ENCODE measurements around the gene EBF3. TPM values are rescaled to one million over a fixed set of nuclear protein-coding genes. Genes with fewer than 3 reads are reported as not detected.

Gene EBF3
- total RNA-seq, 1 donor from 2014 or later, result 0.20 TPM

GRCh38 chr10:129901389-129902006 is 62.6 kb downstream of the EBF3 start:
- DNase-seq, result no peak
- no peak for TF ChIP-seq CTCF (IDR thresholded peaks at IDR 0.05)
- intact Hi-C loops (cut with DNase I), result no loop called here

GRCh38 chr10:129900825-129901224 is 63.2 kb downstream of the EBF3 start:
- no peak for TF ChIP-seq CTCF (IDR thresholded peaks at IDR 0.05)
- peaks cover 55% of the 10 kb centered on the region for H3K27me3 ChIP-seq
- H3K9me3 ChIP-seq, result no peaks in the 10 kb centered on the region
- H3K4me1 ChIP-seq, result peaks cover 5% of the 10 kb centered on the region
- no peak overlapping the region for H3K27ac ChIP-seq
- no peaks in the 10 kb centered on the region for H3K36me3 ChIP-seq
- ATAC-seq, result peak; percentile 36
- intact Hi-C loops (cut with DNase I), result no loop called here
- no peak for DNase-seq
- no peak overlapping the region for H3K4me3 ChIP-seq

More at GRCh38 chr10:129901389-129902006, 62.6 kb downstream of the EBF3 start:
- Histone ChIP-seq H3K27me3 (peaks cover 51% of the 10 kb centered on the region), H3K36me3 (no peaks in the 10 kb centered on the region), H3K4me1 (peaks cover 5% of the 10 kb centered on the region), H3K4me3 (no peak overlapping the region), H3K27ac (no peak overlapping the region), H3K9me3 (no peaks in the 10 kb centered on the region)
- ATAC-seq, result no peak

GRCh38 chr10:129899276-129900130 is 64.6 kb downstream of the EBF3 start:
- ATAC-seq (no peak), DNase-seq (no peak)
- Histone ChIP-seq H3K27ac (no peak overlapping the region), H3K4me1 (peaks cover 5% of the 10 kb centered on the region), H3K36me3 (no peaks in the 10 kb centered on the region), H3K27me3 (peaks cover 67% of the 10 kb centered on the region), H3K4me3 (no peak overlapping the region), H3K9me3 (no peaks in the 10 kb centered on the region)
- intact Hi-C loops (cut with DNase I), result no loop called here
- TF ChIP-seq CTCF (IDR thresholded peaks at IDR 0.05), result no peak

GRCh38 chr10:129898706-129899268 is 65.3 kb downstream of the EBF3 start:
- Histone ChIP-seq H3K36me3 (no peaks in the 10 kb centered on the region), H3K4me1 (peaks cover 5% of the 10 kb centered on the region), H3K4me3 (no peak overlapping the region), H3K27me3 (peaks cover 71% of the 10 kb centered on the region), H3K9me3 (no peaks in the 10 kb centered on the region), H3K27ac (no peak overlapping the region)
- TF ChIP-seq CTCF (IDR thresholded peaks at IDR 0.05), result no peak
- ATAC-seq, result no peak
- intact Hi-C loops (cut with DNase I), result no loop called here
- DNase-seq, result no peak

GRCh38 chr10:129897871-129898626 is 66.0 kb downstream of the EBF3 start:
- Histone ChIP-seq H3K36me3 (no peaks in the 10 kb centered on the region), H3K4me1 (peaks cover 5% of the 10 kb centered on the region), H3K27me3 (peaks cover 74% of the 10 kb centered on the region), H3K27ac (no peak overlapping the region), H3K9me3 (no peaks in the 10 kb centered on the region), H3K4me3 (no peak overlapping the region)
- no peak for ATAC-seq
- intact Hi-C loops (cut with DNase I), result no loop called here
- TF ChIP-seq CTCF (IDR thresholded peaks at IDR 0.05), result no peak
- no peak for DNase-seq
